ENCODE data around the gene APBA2.

The APBA2 gene

GRCh38 chr15:28914046-28914445 lies 28.3 kb downstream of the APBA2 start:
- in situ Hi-C loops (cut with MboI; ENCODE audit: low sequenced_read_pairs) = no loop called here

DNA sequence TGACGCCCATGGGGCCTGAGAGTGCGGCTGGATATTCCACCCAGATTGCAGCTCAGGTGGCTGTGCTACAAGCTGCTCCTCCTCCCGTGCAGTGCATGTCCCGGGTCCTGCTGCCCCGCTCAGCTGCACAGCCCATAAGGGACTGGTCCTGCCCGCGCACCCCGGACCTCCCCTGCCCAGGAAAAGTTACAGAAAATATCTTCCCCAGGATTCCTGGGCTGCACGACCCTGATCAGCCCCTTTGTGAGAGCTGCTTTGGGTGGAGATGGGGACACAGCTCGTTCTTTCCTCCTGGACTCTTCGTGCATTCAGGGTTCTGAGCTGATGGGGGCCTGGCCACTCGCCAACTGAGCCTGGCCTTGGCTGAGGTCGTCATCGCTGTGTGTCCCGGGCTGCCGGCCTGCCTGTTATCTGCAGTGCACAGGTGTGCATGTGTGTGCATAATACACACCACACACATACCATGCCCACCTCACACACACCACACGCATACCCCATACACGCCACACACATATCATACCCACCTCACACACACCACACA lies 28.8 kb downstream of the APBA2 start:
- in situ Hi-C loops (cut with MboI; ENCODE audit: low sequenced_read_pairs) = no loop called here

GRCh38 chr15:28915041-28915810 lies 29.5 kb downstream of the APBA2 start:
- in situ Hi-C loops (cut with MboI; ENCODE audit: low sequenced_read_pairs) = no loop called here

GRCh38 chr15:28915935-28916334 lies 30.2 kb downstream of the APBA2 start:
- in situ Hi-C loops (cut with MboI; ENCODE audit: low sequenced_read_pairs) = no loop called here

DNA sequence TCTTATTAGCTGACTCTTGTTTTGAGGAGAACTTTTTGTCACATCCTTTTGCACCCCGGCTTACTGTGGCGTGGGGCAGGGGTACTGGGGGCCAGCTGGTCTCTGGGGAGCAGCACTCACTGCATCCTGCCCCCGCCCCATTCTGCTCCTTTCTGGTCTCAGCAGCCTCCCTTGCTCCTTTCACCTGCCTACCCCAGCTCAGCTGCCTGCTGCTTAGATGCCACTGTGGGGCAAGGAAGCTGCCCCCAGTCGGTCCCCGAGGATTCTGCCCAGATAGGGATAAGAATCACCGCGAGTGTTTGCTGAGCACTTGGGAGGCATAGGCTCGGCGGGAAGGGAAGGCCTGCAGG lies 32.0 kb downstream of the APBA2 start:
- in situ Hi-C loops (cut with MboI; ENCODE audit: low sequenced_read_pairs) = no loop called here

GRCh38 chr15:28918141-28918983 lies 32.6 kb downstream of the APBA2 start:
- in situ Hi-C loops (cut with MboI; ENCODE audit: low sequenced_read_pairs) = no loop called here

DNA sequence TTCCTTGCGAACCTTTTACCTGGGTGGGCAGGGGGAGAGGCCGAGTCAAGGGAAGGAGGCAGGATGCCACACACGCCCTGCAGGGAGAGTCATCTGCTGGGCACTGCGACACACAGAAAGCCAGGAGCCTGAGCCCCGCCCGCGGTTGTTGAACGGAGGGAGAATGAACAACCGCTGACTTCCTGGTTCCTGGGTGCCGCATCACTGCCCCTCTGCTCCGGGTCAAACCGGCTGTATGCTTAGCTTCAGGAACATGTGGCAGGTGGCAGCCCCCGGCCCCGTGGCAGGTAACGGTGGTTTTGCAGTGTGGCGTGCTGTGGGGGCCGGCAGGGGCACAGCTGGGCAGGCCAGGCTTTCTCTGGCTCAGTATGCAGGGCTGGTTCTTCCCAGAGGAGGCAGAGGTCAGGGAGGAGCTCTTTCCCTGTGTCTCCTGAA lies 33.4 kb downstream of the APBA2 start:
- in situ Hi-C loops (cut with MboI; ENCODE audit: low sequenced_read_pairs) = no loop called here

DNA sequence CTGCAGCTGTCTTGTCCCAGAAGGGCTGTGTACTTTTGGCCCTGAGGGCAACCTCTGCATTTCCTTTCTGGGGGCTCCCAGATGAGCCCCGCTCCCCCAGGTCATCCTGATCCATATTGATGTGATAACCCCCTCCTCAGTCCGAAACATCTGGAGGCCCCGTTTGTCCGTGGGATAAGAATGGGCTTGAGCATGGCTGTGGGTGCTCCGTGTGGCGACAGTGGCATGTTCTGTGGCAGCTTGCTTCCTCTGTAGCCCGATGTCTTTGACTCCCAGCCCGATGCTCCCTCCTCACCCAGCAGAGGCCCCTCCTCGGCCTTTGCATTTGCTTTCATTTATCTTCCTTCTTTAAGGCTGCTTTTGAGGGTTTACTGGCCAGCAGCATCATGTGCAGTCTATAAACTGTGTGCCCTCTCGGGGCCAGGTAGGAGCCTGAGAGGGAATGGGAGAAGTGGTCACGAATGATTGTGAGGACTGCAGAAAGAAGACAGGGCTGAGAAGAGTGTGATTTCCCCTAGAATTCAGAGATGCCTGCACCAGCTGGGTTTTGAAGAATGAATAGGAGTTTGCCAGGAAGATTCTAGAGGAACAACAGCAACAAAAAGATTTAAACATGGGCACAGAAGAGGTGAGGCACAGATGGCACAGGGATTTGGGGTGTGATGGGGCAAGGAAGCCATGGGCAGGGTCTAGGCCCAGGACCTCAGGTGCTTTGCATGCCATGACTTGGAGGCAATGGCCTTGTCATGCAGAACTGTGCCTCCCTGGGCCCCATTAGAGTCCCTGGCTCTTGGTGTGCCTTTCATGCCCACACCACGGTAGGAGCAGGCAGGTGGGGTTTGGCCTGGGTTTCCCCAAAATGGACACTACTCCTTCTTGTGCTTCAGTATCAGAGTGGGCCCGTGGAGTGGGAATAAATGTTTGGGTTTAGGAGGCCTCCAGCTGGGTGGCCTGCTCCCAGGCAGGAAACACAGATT lies 34.2 kb downstream of the APBA2 start:
- in situ Hi-C loops (cut with MboI; ENCODE audit: low sequenced_read_pairs) = no loop called here

- in situ Hi-C loops (cut with MboI; ENCODE audit: low sequenced_read_pairs) = no loop called here
Observed at GRCh38 chr15:28920781-28921331, 35.1 kb downstream of the APBA2 start.

DNA sequence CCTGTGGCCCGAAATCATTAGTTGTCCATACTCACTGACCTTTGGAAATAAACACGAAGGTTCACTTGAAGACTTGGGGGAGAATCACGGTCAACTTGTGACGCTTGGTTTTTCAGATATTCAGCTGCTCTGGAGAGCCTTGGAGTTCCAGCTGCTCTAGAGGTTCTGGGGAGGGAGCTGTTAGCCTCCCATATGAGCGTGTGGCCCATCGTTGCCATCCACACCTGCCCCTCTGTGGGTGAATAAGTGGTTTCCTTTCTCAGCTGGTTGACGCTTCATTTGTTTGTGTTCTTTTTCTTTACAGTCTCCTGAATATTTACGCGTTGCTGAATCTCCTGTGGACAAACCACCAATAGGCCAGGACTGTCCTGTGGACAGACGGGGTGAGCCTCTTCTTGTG lies 35.6 kb downstream of the APBA2 start:
- in situ Hi-C loops (cut with MboI; ENCODE audit: low sequenced_read_pairs) = no loop called here

- in situ Hi-C loops (cut with MboI; ENCODE audit: low sequenced_read_pairs) = no loop called here
Observed at GRCh38 chr15:28921919-28922706, 36.3 kb downstream of the APBA2 start.

DNA sequence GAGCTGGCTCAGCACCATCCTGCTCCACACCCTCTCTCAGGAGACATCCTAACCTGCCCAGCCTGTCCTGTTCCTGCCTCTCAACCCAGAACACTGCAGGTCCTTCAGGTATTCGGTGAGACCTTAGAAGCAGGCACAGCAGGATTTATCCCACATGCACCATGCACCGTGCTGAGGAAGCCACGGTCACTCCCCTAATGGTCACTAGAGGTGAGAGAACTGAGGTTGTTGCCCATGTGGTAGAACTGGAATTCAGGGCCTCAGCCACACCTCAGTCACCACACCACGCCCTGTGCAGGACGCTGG lies 36.9 kb downstream of the APBA2 start:
- in situ Hi-C loops (cut with MboI; ENCODE audit: low sequenced_read_pairs) = no loop called here

DNA sequence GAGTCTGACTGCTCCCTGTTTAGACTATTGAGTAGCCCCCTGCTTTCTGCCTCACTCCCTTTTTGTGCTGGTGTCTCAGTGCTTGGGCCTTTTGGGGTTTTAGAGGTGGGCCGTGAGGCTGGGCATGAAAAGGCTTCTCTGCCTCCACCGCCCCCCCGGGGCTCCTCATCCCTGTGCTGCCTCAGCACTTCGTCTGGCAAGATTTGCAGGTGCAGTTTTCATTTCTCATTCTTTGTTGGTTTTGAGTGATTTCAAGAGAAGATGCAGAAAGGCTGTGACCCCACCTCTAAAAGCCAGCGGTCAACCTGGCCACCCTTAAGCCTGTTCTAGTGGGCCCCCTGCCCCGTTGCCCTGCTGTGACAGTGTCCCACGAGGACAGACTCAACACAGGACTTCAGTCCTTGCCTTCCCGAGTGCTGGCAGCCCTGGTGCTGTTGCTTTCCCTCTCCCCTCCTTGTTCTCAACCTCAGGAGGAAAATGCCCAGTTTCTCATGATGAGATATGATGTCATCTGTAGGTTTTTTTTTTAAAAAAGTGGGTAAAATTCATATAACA lies 38.0 kb downstream of the APBA2 start:
- in situ Hi-C loops (cut with MboI; ENCODE audit: low sequenced_read_pairs) = no loop called here

- in situ Hi-C loops (cut with MboI; ENCODE audit: low sequenced_read_pairs) = no loop called here
Observed at GRCh38 chr15:28927043-28927442, 41.3 kb downstream of the APBA2 start.

- in situ Hi-C loops (cut with MboI; ENCODE audit: low sequenced_read_pairs) = no loop called here
Observed at GRCh38 chr15:28929200-28929599, 43.4 kb downstream of the APBA2 start.

DNA sequence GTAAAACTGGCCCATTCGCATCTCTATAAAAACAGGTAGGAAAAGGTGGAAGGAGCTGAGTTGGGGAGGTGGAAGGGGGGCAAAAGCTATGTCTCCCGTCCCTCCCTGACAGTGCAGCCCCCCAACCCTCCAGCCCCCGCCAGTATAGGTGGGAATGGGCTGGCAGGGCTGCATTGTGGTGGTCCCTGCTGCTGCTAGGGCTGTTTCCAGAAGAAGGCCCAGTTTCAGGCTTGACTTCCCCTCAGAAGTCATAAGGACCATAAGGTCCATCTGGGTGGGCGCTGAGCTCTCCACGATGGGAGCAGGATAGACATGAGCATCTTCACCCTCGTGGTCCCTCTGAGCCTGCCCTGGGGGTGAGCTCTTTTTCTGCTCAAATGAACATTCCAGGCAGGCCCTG lies 44.2 kb downstream of the APBA2 start:
- in situ Hi-C loops (cut with MboI; ENCODE audit: low sequenced_read_pairs) = no loop called here

- in situ Hi-C loops (cut with MboI; ENCODE audit: low sequenced_read_pairs) = no loop called here
Observed at GRCh38 chr15:28930476-28931291, 44.9 kb downstream of the APBA2 start.

DNA sequence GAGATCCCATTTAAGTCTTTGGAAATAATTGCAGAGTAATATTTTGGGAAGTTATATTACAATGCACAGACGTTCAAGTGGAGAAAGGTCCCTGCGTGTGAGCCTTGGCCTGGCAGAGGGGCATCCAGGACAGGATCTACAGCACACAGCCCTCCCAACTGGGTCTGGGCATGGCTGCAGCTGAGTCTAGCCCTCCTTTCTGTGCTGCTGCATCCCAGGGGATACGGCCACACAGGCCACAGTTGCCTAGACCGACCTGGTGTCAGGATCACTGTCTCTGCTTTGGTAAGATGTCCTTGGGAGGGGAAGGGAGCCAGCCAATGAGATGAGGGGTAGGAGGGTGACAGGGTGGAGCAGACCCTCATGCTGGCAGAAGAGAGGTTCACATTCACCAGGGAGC lies 46.1 kb downstream of the APBA2 start:
- in situ Hi-C loops (cut with MboI; ENCODE audit: low sequenced_read_pairs) = no loop called here

DNA sequence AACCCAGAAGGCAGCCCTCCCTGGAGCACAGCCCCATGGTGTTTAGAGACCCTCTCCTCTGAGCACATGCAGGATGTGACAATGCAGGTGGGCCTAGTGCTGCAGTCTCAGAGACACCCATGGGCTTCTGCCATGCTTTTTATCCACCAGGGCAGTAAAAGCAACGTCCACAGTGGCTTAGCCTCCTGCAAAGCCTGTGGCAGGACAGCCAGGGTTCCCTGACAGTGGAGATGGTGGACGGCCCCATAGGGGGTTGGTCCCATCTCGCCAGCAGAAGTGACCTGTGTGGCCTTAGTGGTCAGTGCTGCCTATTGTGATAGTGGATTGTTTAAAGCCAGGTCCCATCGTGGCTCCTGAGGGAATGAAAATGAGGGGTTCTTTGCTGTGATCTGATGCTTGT lies 46.6 kb downstream of the APBA2 start:
- in situ Hi-C loops (cut with MboI; ENCODE audit: low sequenced_read_pairs) = no loop called here

Measured in HL-60/S4 treated with retinoic acid at 250 ng/mL for 4 days and 3 days (cell line).